WTC11 (cell line): Measurements from ENCODE around the gene YKT6. TPM values are rescaled to one million over a fixed set of nuclear protein-coding genes. Genes with fewer than 3 reads are reported as not detected.

Source experiments
- ATAC-seq: fragments of 200-7000 bp; cut with Tn5 transposase; 2 replicates; pipeline ENCODE4 v1.10.0; 2021; ENCODE audit warnings: mild to moderate bottlenecking, moderate library complexity
- CTCF ChIA-PET: fragments of 300-600 bp; sonication (Branson Sonifier 250); formaldehyde crosslinking; loops from one replicate; lab custom pipeline; 2021; ENCODE audit warnings: antibody characterized with exemption; lab: Charles Lee
- POLR2A ChIA-PET: fragments of 350-600 bp; sonication (Branson Sonifier 250); formaldehyde crosslinking; loops from one replicate; lab custom pipeline; 2021; ENCODE audit warnings: antibody characterized with exemption; lab: Charles Lee
- DNase-seq: peaks from one replicate; pipeline ENCODE4 v3.0.0; 2021; ENCODE audit warnings: low spot score
- H3K27ac Mint-ChIP-seq: 2 replicates; pipeline ENCODE4 v1.8.0; 2021; ENCODE audit warnings: mixed read lengths
- H3K27me3 Mint-ChIP-seq: 2 replicates; pipeline ENCODE4 v1.8.0; 2021; ENCODE audit warnings: low read depth, mild to moderate bottlenecking, moderate library complexity, mixed read lengths
- H3K36me3 Mint-ChIP-seq: 2 replicates; pipeline ENCODE4 v1.8.0; 2021; ENCODE audit warnings: mixed read lengths
- H3K4me1 Mint-ChIP-seq: 2 replicates; pipeline ENCODE4 v1.8.0; 2022; ENCODE audit warnings: mixed read lengths
- H3K4me3 Mint-ChIP-seq: 2 replicates; pipeline ENCODE4 v1.8.0; 2021; ENCODE audit warnings: mild to moderate bottlenecking, moderate library complexity, mixed read lengths
- H3K9me3 Mint-ChIP-seq: 2 replicates; pipeline ENCODE4 v1.8.0; 2021; ENCODE audit warnings: mixed read lengths
- ATF1 ChIP-seq: sonication (generic); formaldehyde crosslinking; IDR thresholded peaks from 2 replicates; pipeline ENCODE4 v1.8.1; 2023; ENCODE audit warnings: mild to moderate bottlenecking, moderate library complexity, missing genetic modification reagents
- CREB1 ChIP-seq: sonication (generic); formaldehyde crosslinking; IDR thresholded peaks from 2 replicates; pipeline ENCODE4 v1.8.0; 2023; ENCODE audit warnings: mild to moderate bottlenecking, missing genetic modification reagents
- CREM ChIP-seq: sonication (generic); formaldehyde crosslinking; IDR thresholded peaks from 2 replicates; pipeline ENCODE4 v1.8.1; 2022; ENCODE audit warnings: mild to moderate bottlenecking, missing genetic modification reagents, moderate library complexity
- HMGA2 ChIP-seq: fragments of 250-450 bp; sonication (Bioruptor Pico); IDR thresholded peaks from 2 replicates; pipeline ENCODE4 v1.4.0; 2021; ENCODE audit warnings: mild to moderate bottlenecking, moderate library complexity
- IRF2 ChIP-seq: sonication (generic); formaldehyde crosslinking; IDR thresholded peaks from 2 replicates; pipeline ENCODE4 v1.8.0; 2022; ENCODE audit warnings: low read depth, missing genetic modification reagents, borderline replicate concordance
- JUN ChIP-seq: sonication (generic); formaldehyde crosslinking; IDR thresholded peaks from 2 replicates; pipeline ENCODE4 v1.8.0; 2023; ENCODE audit warnings: mild to moderate bottlenecking, missing genetic modification reagents
- KAT7 ChIP-seq: sonication (generic); formaldehyde crosslinking; IDR thresholded peaks from 2 replicates; pipeline ENCODE4 v1.8.1; 2023; ENCODE audit warnings: missing genetic modification reagents, mild to moderate bottlenecking, borderline replicate concordance
- MYBL2 ChIP-seq: sonication (generic); formaldehyde crosslinking; IDR thresholded peaks from 2 replicates; pipeline ENCODE4 v1.8.1; 2023; ENCODE audit warnings: mild to moderate bottlenecking, moderate library complexity, missing genetic modification reagents
- NFATC4 ChIP-seq: fragments of 250-450 bp; sonication (Bioruptor Pico); IDR thresholded peaks from 2 replicates; pipeline ENCODE4 v1.9.0; 2021; ENCODE audit warnings: mild to moderate bottlenecking
- NFE2L1 ChIP-seq: sonication (generic); formaldehyde crosslinking; IDR thresholded peaks from 2 replicates; pipeline ENCODE4 v1.8.1; 2023; ENCODE audit warnings: missing genetic modification reagents
- NR2C2 ChIP-seq: sonication (generic); formaldehyde crosslinking; IDR thresholded peaks from 2 replicates; pipeline ENCODE4 v1.8.0; 2022; ENCODE audit warnings: mild to moderate bottlenecking, missing genetic modification reagents
- SP1 ChIP-seq: sonication (generic); formaldehyde crosslinking; conservative IDR thresholded peaks from 2 replicates; pipeline ENCODE4 v1.8.1; 2022; ENCODE audit warnings: missing genetic modification reagents
- ZNF138 ChIP-seq: sonication (generic); formaldehyde crosslinking; conservative IDR thresholded peaks from 2 replicates; pipeline ENCODE4 v1.8.1; 2022; ENCODE audit warnings: mild to moderate bottlenecking, moderate library complexity, missing genetic modification reagents
- ZNF219 ChIP-seq: sonication (generic); formaldehyde crosslinking; IDR thresholded peaks from 2 replicates; pipeline ENCODE4 v1.8.0; 2023; ENCODE audit warnings: missing genetic modification reagents, mild to moderate bottlenecking, borderline replicate concordance
- ZNF232 ChIP-seq: sonication (generic); formaldehyde crosslinking; IDR thresholded peaks from 2 replicates; pipeline ENCODE4 v1.8.0; 2022; ENCODE audit warnings: mild to moderate bottlenecking, missing genetic modification reagents
- total RNA-seq: library from RNA; stranded (reverse); gene quantifications from 3 replicates; pipeline ENCODE4 v1.2.3, GENCODE V29; 2021
- TF ChIP-seq, protein P1 (sequence below): sonication (generic); formaldehyde crosslinking; IDR thresholded peaks from 2 replicates; pipeline ENCODE4 v1.8.1; 2022; ENCODE audit warnings: low read depth, missing genetic modification reagents, borderline replicate concordance
- TF ChIP-seq, protein P2 (sequence below): fragments of 250-450 bp; sonication (Bioruptor Pico); IDR thresholded peaks from 2 replicates; pipeline ENCODE4 v1.9.0; 2021; ENCODE audit warnings: mild to moderate bottlenecking, borderline replicate concordance
- TF ChIP-seq, protein P3 (sequence below): fragments of 250-450 bp; sonication (Bioruptor Pico); IDR thresholded peaks from 2 replicates; pipeline ENCODE4 v1.8.0; 2021; ENCODE audit warnings: mild to moderate bottlenecking
- TF ChIP-seq, protein P4 (sequence below): fragments of 200-600 bp; IDR thresholded peaks from 2 replicates; pipeline ENCODE4 v1.8.0; 2022; ENCODE audit warnings: antibody characterized with exemption

YKT6 gene
- total RNA-seq, 1 experiment from 2014 or later: 102 TPM

DNA sequence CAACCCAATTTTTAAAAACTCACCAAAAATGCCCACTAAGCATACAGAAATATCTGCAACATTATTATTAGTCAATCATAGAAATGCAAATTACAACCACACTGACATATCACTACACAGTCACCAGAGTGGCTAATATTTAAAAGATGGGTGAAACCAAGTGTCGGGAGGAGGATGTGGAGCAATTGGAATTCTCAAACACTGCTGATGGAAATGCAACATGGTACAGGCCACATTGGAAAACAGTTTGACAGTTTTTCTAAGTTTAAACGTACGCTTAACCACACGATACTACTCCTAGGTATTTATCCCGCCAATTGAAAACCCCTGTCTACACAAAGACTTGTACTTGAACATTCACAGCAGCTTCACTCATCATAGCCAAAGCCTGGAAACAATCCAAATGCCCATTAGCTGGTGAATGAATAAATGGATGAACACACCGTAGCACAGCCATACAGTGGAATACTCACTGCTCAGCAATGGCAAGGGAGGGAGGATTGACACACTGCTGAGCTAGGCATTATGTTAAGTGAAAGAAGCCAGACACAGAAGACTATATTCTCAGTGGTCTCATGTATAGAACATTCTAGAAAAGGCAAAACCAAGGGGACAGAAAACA is 27.9 kb upstream of the YKT6 start:
- POLR2A ChIA-PET: no interaction called here
- TF ChIP-seq SP1 (CRISPR knock-in tag) (no peak), KAT7 (CRISPR knock-in tag) (no peak), NFE2L1 (CRISPR knock-in tag) (no peak), JUN (CRISPR knock-in tag) (no peak), CREB1 (CRISPR knock-in tag) (no peak), HMGA2 (CRISPR knock-in tag) (no peak), CREM (no peak)
- TF ChIP-seq, protein P1, sequence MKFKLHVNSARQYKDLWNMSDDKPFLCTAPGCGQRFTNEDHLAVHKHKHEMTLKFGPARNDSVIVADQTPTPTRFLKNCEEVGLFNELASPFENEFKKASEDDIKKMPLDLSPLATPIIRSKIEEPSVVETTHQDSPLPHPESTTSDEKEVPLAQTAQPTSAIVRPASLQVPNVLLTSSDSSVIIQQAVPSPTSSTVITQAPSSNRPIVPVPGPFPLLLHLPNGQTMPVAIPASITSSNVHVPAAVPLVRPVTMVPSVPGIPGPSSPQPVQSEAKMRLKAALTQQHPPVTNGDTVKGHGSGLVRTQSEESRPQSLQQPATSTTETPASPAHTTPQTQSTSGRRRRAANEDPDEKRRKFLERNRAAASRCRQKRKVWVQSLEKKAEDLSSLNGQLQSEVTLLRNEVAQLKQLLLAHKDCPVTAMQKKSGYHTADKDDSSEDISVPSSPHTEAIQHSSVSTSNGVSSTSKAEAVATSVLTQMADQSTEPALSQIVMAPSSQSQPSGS: no peak
- TF ChIP-seq, protein P2, sequence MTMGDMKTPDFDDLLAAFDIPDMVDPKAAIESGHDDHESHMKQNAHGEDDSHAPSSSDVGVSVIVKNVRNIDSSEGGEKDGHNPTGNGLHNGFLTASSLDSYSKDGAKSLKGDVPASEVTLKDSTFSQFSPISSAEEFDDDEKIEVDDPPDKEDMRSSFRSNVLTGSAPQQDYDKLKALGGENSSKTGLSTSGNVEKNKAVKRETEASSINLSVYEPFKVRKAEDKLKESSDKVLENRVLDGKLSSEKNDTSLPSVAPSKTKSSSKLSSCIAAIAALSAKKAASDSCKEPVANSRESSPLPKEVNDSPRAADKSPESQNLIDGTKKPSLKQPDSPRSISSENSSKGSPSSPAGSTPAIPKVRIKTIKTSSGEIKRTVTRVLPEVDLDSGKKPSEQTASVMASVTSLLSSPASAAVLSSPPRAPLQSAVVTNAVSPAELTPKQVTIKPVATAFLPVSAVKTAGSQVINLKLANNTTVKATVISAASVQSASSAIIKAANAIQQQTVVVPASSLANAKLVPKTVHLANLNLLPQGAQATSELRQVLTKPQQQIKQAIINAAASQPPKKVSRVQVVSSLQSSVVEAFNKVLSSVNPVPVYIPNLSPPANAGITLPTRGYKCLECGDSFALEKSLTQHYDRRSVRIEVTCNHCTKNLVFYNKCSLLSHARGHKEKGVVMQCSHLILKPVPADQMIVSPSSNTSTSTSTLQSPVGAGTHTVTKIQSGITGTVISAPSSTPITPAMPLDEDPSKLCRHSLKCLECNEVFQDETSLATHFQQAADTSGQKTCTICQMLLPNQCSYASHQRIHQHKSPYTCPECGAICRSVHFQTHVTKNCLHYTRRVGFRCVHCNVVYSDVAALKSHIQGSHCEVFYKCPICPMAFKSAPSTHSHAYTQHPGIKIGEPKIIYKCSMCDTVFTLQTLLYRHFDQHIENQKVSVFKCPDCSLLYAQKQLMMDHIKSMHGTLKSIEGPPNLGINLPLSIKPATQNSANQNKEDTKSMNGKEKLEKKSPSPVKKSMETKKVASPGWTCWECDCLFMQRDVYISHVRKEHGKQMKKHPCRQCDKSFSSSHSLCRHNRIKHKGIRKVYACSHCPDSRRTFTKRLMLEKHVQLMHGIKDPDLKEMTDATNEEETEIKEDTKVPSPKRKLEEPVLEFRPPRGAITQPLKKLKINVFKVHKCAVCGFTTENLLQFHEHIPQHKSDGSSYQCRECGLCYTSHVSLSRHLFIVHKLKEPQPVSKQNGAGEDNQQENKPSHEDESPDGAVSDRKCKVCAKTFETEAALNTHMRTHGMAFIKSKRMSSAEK: no peak
- TF ChIP-seq, protein P3, sequence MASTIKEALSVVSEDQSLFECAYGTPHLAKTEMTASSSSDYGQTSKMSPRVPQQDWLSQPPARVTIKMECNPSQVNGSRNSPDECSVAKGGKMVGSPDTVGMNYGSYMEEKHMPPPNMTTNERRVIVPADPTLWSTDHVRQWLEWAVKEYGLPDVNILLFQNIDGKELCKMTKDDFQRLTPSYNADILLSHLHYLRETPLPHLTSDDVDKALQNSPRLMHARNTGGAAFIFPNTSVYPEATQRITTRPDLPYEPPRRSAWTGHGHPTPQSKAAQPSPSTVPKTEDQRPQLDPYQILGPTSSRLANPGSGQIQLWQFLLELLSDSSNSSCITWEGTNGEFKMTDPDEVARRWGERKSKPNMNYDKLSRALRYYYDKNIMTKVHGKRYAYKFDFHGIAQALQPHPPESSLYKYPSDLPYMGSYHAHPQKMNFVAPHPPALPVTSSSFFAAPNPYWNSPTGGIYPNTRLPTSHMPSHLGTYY (CRISPR knock-in tag): no peak
- TF ChIP-seq, all 79 proteins: peak for 0
- H3K4me1 Mint-ChIP-seq: peaks cover 10% of the 10 kb centered on the region
- H3K4me3 Mint-ChIP-seq: no peak overlapping the region
- CTCF ChIA-PET: interaction anchor here (0.8 to 1.7 kb wide), 3 partner anchors 15 to 177 kb away, joined by 3 to 4 read pairs (median 3); no protein-coding TSS in a partner anchor
- ATAC-seq: no peak
- peaks cover 8% of the 10 kb centered on the region for H3K27me3 Mint-ChIP-seq
- no peak for DNase-seq
- H3K27ac Mint-ChIP-seq: no peak overlapping the region
- H3K36me3 Mint-ChIP-seq: no peaks in the 10 kb centered on the region
- peaks cover 4% of the 10 kb centered on the region; the same call in 1 of the 2 replicates for H3K9me3 Mint-ChIP-seq

DNA sequence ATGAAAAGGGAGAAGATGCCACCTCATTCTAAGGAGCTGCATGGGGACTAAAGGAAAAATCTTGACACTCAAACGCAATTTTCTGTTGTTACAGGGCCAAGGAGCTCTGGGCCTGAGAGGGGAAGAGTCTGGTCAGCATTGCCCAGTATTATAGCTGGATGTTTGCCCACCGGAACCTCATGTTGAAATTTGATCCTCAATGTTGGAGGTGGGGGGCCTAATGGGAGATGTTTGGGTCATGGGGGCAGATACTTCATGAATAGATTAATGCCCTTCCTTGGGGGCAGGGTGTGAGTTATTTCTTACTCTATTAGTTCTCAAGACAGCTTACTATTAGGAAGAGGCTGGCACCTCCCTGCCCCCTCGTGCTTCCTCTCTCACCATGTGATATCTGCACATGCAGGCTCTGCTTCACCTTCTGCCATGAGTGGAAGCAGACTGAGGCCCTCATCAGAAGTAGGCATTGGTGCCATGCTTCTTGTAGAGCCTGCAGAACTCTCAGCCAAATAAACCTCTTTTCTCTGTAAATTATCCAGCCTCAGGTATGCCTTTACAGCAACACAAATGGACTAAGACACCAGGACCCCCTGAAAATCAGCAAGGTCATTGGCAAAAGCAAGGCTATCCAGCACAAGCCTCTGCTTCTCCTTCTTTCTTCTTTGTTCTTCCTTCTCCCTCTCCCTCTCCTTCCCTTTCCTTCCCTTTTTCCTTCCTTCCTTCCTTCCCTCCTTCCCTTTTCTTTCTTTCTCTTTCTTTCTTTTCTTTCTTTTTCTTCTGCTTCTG is 26.7 kb upstream of the YKT6 start:
- Mint-ChIP-seq H3K4me3 (no peak overlapping the region), H3K27ac (no peak overlapping the region), H3K4me1 (peaks cover 10% of the 10 kb centered on the region), H3K9me3 (peaks cover under 1% of the 10 kb centered on the region; the same call in 1 of the 2 replicates), H3K27me3 (peaks cover 7% of the 10 kb centered on the region), H3K36me3 (no peaks in the 10 kb centered on the region)
- CTCF ChIA-PET: interaction anchor here (0.8 to 1.7 kb wide), 3 partner anchors 14 to 176 kb away, joined by 3 to 4 read pairs (median 3); no protein-coding TSS in a partner anchor
- DNase-seq (no peak), ATAC-seq (no peak)
- POLR2A ChIA-PET: no interaction called here
- TF ChIP-seq ZNF232 (CRISPR knock-in tag) (no peak), ZNF138 (no peak), ATF1 (no peak), IRF2 (CRISPR knock-in tag) (no peak), NFATC4 (CRISPR knock-in tag) (no peak), MYBL2 (CRISPR knock-in tag) (no peak), ZNF219 (CRISPR knock-in tag) (no peak), NR2C2 (CRISPR knock-in tag) (no peak)
- TF ChIP-seq, protein P1: no peak
- TF ChIP-seq, protein P4, sequence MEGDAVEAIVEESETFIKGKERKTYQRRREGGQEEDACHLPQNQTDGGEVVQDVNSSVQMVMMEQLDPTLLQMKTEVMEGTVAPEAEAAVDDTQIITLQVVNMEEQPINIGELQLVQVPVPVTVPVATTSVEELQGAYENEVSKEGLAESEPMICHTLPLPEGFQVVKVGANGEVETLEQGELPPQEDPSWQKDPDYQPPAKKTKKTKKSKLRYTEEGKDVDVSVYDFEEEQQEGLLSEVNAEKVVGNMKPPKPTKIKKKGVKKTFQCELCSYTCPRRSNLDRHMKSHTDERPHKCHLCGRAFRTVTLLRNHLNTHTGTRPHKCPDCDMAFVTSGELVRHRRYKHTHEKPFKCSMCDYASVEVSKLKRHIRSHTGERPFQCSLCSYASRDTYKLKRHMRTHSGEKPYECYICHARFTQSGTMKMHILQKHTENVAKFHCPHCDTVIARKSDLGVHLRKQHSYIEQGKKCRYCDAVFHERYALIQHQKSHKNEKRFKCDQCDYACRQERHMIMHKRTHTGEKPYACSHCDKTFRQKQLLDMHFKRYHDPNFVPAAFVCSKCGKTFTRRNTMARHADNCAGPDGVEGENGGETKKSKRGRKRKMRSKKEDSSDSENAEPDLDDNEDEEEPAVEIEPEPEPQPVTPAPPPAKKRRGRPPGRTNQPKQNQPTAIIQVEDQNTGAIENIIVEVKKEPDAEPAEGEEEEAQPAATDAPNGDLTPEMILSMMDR: no peak
- TF ChIP-seq, protein P2: no peak
